H9 (cell line): Measurements from ENCODE around the gene SLX1A. TPM values are rescaled to one million over a fixed set of nuclear protein-coding genes. Genes with fewer than 3 reads are reported as not detected.

Source experiments
- DNase-seq: peaks from one replicate; pipeline ENCODE4 v3.0.0-alpha.2; 2017
- H2AFZ ChIP-seq: one replicate; pipeline ENCODE4 v1.6.1; 2013; ENCODE audit warnings: mild to moderate bottlenecking, low read length, control low read depth, moderate library complexity
- H2AK5ac ChIP-seq: 2 replicates; pipeline ENCODE4 v1.6.1; 2013; ENCODE audit warnings: low read length, control low read depth, mixed read lengths; ENCODE audit not compliant: insufficient read length
- H2BK120ac ChIP-seq: one replicate; pipeline ENCODE4 v1.6.1; 2013; ENCODE audit warnings: low read depth, mild to moderate bottlenecking, low read length, control low read depth, inconsistent platforms; ENCODE audit not compliant: poor library complexity, severe bottlenecking
- H2BK12ac ChIP-seq: 2 replicates; pipeline ENCODE4 v1.6.1; 2013; ENCODE audit warnings: low read length, control low read depth, mixed read lengths, low read depth; ENCODE audit not compliant: insufficient read length
- H2BK15ac ChIP-seq: 2 replicates; pipeline ENCODE4 v1.6.1; 2013; ENCODE audit warnings: low read depth, low read length, control low read depth
- H2BK20ac ChIP-seq: one replicate; pipeline ENCODE4 v1.6.1; 2013; ENCODE audit warnings: low read depth, mild to moderate bottlenecking, low read length, control low read depth, inconsistent platforms; ENCODE audit not compliant: poor library complexity, severe bottlenecking
- H2BK5ac ChIP-seq: 2 replicates; pipeline ENCODE4 v1.6.1; 2013; ENCODE audit warnings: low read length, control low read depth, mixed read lengths; ENCODE audit not compliant: insufficient read length
- H3K14ac ChIP-seq: 2 replicates; pipeline ENCODE4 v1.6.1; 2013; ENCODE audit warnings: low read length, control low read depth; ENCODE audit not compliant: insufficient read depth
- H3K18ac ChIP-seq: 2 replicates; pipeline ENCODE4 v1.6.1; 2013; ENCODE audit warnings: low read depth, mild to moderate bottlenecking, mixed read lengths, low read length, control low read depth; ENCODE audit not compliant: insufficient read length
- H3K23ac ChIP-seq: 2 replicates; pipeline ENCODE4 v1.6.1; 2013; ENCODE audit warnings: low read length, control low read depth, mixed read lengths, low read depth; ENCODE audit not compliant: insufficient read length
- H3K23me2 ChIP-seq: 2 replicates; pipeline ENCODE4 v1.6.1; 2013; ENCODE audit warnings: low read depth, mild to moderate bottlenecking, mixed read lengths, low read length, control low read depth; ENCODE audit not compliant: insufficient read length, poor library complexity, severe bottlenecking
- H3K27ac ChIP-seq: 2 replicates; pipeline ENCODE4 v1.5.1; 2013; ENCODE audit warnings: low read length, control low read depth, mixed read lengths, low read depth; ENCODE audit not compliant: insufficient read length
- H3K27me3 ChIP-seq: 2 replicates; pipeline ENCODE4 v1.6.1; 2013; ENCODE audit warnings: low read length, control low read depth, inconsistent platforms; ENCODE audit not compliant: insufficient read depth
- H3K4ac ChIP-seq: 2 replicates; pipeline ENCODE4 v1.6.1; 2013; ENCODE audit warnings: low read depth, mild to moderate bottlenecking, control low read depth, inconsistent platforms, low read length, moderate library complexity
- H3K4me1 ChIP-seq: 2 replicates; pipeline ENCODE4 v1.6.1; 2013; ENCODE audit warnings: low read length, control low read depth, inconsistent platforms; ENCODE audit not compliant: insufficient read depth
- H3K4me2 ChIP-seq: 2 replicates; pipeline ENCODE4 v1.6.1; 2013; ENCODE audit warnings: low read length, control low read depth, mixed read lengths; ENCODE audit not compliant: insufficient read length, insufficient read depth
- H3K56ac ChIP-seq: 2 replicates; pipeline ENCODE4 v1.6.1; 2013; ENCODE audit warnings: low read depth, mild to moderate bottlenecking, mixed read lengths, low read length, control low read depth; ENCODE audit not compliant: insufficient read length
- H3K79me1 ChIP-seq: 2 replicates; pipeline ENCODE4 v1.6.1; 2013; ENCODE audit warnings: low read depth, mild to moderate bottlenecking, moderate library complexity, low read length, control low read depth, inconsistent platforms; ENCODE audit not compliant: insufficient read depth, poor library complexity, severe bottlenecking
- H3K79me2 ChIP-seq: 2 replicates; pipeline ENCODE4 v1.6.1; 2013; ENCODE audit warnings: low read length, control low read depth, inconsistent platforms; ENCODE audit not compliant: insufficient read depth
- H3K9ac ChIP-seq: 2 replicates; pipeline ENCODE4 v1.6.1; 2013; ENCODE audit warnings: low read length, control low read depth, mixed read lengths; ENCODE audit not compliant: insufficient read length; ENCODE audit errors: extremely low read depth
- H3K9me3 ChIP-seq: one replicate; pipeline ENCODE4 v1.6.1; 2013; ENCODE audit warnings: low read depth, low read length, inconsistent platforms; ENCODE audit not compliant: control insufficient read depth
- H3T11ph ChIP-seq: one replicate; pipeline ENCODE4 v1.6.1; 2013; ENCODE audit warnings: mild to moderate bottlenecking, low read length, control low read depth, inconsistent platforms
- H4K20me1 ChIP-seq: one replicate; pipeline ENCODE4 v1.6.1; 2013; ENCODE audit not compliant: control insufficient read depth, insufficient read length, insufficient read depth
- H4K5ac ChIP-seq: 2 replicates; pipeline ENCODE4 v1.6.1; 2013; ENCODE audit warnings: low read depth, mild to moderate bottlenecking, mixed read lengths, low read length, control low read depth; ENCODE audit not compliant: insufficient read length
- H4K8ac ChIP-seq: replicated peaks from 2 replicates; pipeline ENCODE4 v1.6.1; 2013; ENCODE audit warnings: low read length, control low read depth, mixed read lengths, low read depth; ENCODE audit not compliant: insufficient read length
- H4K91ac ChIP-seq: 2 replicates; pipeline ENCODE4 v1.6.1; 2013; ENCODE audit warnings: low read depth, mild to moderate bottlenecking, moderate library complexity, mixed read lengths, low read length, control low read depth; ENCODE audit not compliant: insufficient read length
- H3K27ac Mint-ChIP-seq, 3 experiments: 2 replicates in 2 of 3; 3 replicates in 1 of 3; pipeline ENCODE4 v1.8.0; 2020 to 2021; ENCODE audit warnings: mixed read lengths in 3 of 3, mild to moderate bottlenecking in 1 of 3, moderate library complexity in 1 of 3
- H3K27me3 Mint-ChIP-seq: 2 replicates; pipeline ENCODE4 v1.8.0; 2021; ENCODE audit warnings: low read depth, mild to moderate bottlenecking, moderate library complexity, mixed read lengths
- H3K36me3 Mint-ChIP-seq, 3 experiments: 2 replicates in 2 of 3; 3 replicates in 1 of 3; pipeline ENCODE4 v1.8.0; 2020 to 2021; ENCODE audit warnings: low read depth in 3 of 3, mixed read lengths in 3 of 3; ENCODE audit not compliant: insufficient read depth in 1 of 3
- H3K4me1 Mint-ChIP-seq, 2 experiments: 2 replicates each; pipeline ENCODE4 v1.8.0; 2020; ENCODE audit warnings: mixed read lengths in 2 of 2
- H3K4me3 Mint-ChIP-seq, 2 experiments: 2 replicates in 1 of 2; 3 replicates in 1 of 2; pipeline ENCODE4 v1.8.0; 2020 to 2021; ENCODE audit warnings: mild to moderate bottlenecking in 2 of 2, mixed read lengths in 2 of 2, moderate library complexity in 1 of 2
- H3K9me3 Mint-ChIP-seq, 2 experiments: 2 replicates in 1 of 2; 3 replicates in 1 of 2; pipeline ENCODE4 v1.8.0; 2020; ENCODE audit warnings: mild to moderate bottlenecking in 2 of 2, mixed read lengths in 2 of 2, moderate library complexity in 1 of 2
- WGBS: extraction: QIAGEN DNeasy Blood & Tissue Kit; methylation state at CpG from one replicate; pipeline ENCODE4 v1.1.7; 2013; ENCODE audit warnings: missing lambda C conversion rate, low lambda C conversion rate, mixed read lengths; ENCODE audit not compliant: insufficient read length; ENCODE audit errors: extremely low coverage; 5-methylcytosine and 5-hydroxymethylcytosine counted together
- total RNA-seq: library from RNA; stranded (reverse); gene quantifications from 2 replicates; pipeline ENCODE4 v1.2.1, GENCODE V29; 2021
- TF ChIP-seq, protein P1 (sequence below): fragments of 200-600 bp; sonication (generic); conservative IDR thresholded peaks from 3 replicates; pipeline ENCODE4 v1.8.0; 2021; ENCODE audit warnings: antibody characterized with exemption, mild to moderate bottlenecking

Gene SLX1A
- total RNA-seq, 1 experiment from 2014 or later, result 30.3 TPM

DNA sequence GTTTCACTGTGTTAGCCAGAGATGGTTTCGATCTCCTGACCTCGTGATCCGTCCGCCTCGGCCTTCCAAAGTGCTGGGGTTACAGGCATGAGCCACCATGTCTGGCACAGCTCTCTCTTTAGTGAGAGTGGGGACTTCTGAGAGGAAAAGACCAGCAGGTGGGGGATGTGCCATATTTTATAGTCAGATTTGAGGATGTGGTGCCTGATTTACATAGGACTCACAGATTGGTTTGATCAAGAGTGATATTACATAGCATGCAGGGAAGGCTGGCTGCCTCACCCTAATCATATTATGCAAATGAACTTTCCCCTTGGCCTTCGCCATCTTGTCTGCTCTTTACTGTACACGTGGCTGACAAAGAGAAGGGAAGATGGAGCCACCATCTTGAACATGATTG, 42.6 kb upstream of the SLX1A start:
- Histone ChIP-seq H3K4me1 (no peaks in the 10 kb centered on the region), H3K23ac (no peak overlapping the region), H4K20me1 (no peaks in the 10 kb centered on the region), H2BK12ac (no peak overlapping the region), H2BK15ac (no peak overlapping the region), H4K8ac (no peak overlapping the region), H3K14ac (no peak overlapping the region), H3K79me2 (no peaks in the 10 kb centered on the region), H4K5ac (no peak overlapping the region), H3K9me3 (no peaks in the 10 kb centered on the region), H2BK5ac (no peak overlapping the region), H2AK5ac (no peak overlapping the region), H4K91ac (no peak overlapping the region), H2BK20ac (no peak overlapping the region), H3K4ac (no peak overlapping the region), H2BK120ac (no peak overlapping the region), H3K27me3 (no peaks in the 10 kb centered on the region), H3K9ac (no peak overlapping the region), H3K27ac (no peak overlapping the region), H3K23me2 (no peaks in the 10 kb centered on the region), H3K79me1 (no peaks in the 10 kb centered on the region), H2AFZ (no peak overlapping the region), H3K4me2 (no peak overlapping the region), H3T11ph (no peak overlapping the region), H3K18ac (no peak overlapping the region), H3K56ac (no peak overlapping the region)
- Mint-ChIP-seq H3K27me3 (peaks cover 13% of the 10 kb centered on the region), H3K27ac (no peak overlapping the region), H3K36me3 (peaks cover 0 to 2% (median 0%) of the 10 kb centered on the region in 3 experiments; a peak in 2 of 7 replicates), H3K4me3 (no peak overlapping the region), H3K4me1 (no peaks in the 10 kb centered on the region), H3K9me3 (peaks cover 13 to 19% of the 10 kb centered on the region in 2 experiments)
- TF ChIP-seq, protein P1, sequence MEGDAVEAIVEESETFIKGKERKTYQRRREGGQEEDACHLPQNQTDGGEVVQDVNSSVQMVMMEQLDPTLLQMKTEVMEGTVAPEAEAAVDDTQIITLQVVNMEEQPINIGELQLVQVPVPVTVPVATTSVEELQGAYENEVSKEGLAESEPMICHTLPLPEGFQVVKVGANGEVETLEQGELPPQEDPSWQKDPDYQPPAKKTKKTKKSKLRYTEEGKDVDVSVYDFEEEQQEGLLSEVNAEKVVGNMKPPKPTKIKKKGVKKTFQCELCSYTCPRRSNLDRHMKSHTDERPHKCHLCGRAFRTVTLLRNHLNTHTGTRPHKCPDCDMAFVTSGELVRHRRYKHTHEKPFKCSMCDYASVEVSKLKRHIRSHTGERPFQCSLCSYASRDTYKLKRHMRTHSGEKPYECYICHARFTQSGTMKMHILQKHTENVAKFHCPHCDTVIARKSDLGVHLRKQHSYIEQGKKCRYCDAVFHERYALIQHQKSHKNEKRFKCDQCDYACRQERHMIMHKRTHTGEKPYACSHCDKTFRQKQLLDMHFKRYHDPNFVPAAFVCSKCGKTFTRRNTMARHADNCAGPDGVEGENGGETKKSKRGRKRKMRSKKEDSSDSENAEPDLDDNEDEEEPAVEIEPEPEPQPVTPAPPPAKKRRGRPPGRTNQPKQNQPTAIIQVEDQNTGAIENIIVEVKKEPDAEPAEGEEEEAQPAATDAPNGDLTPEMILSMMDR, result no peak
- no peak for DNase-seq
- WGBS, result no CpG with 5 or more reads among the region's 7 CpGs
